Measurements from ENCODE around the gene PREP.

PREP gene

DNA sequence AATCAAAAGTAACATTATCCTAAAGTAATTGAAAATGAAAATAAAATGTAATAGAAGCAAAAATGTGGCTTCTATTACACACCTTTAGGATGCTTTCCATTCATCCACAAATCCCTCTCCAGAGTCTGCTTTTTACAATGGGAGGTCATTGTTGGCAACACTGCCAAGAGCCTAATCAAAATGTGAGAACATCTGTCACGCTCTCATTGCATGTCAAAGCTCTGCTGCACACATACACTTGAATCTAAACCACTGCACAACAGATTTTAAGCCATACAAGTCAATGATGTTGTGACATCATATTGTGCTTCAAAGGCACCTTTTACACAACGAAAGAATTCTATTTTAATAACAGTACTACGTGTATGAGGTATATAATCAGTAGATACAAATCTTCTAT, 82.1 kb downstream of the PREP start:
- Histone ChIP-seq H3K36me3 (replicated peaks in 1 of 2; ENCODE audit: control insufficient read depth in 2 of 2, insufficient read depth in 2 of 2, low read length in 2 of 2) (peaks cover 0 to 59% of the 10 kb centered on the region in 2 donors), H2BK5ac (ENCODE audit: low read length) (no peak overlapping the region), H3K9ac (ENCODE audit: low read depth, low read length, poor library complexity) (no peak overlapping the region), H2BK12ac (ENCODE audit: low read length) (no peak overlapping the region), H3K18ac (ENCODE audit: low read length) (no peak overlapping the region), H3K14ac (ENCODE audit: low read length) (no peak overlapping the region), H2BK15ac (ENCODE audit: low read length) (no peak overlapping the region), H3K4me3 (ENCODE audit: low read length in 2 of 2) (no peak overlapping the region), H4K91ac (ENCODE audit: low read depth, low read length, poor library complexity) (no peak overlapping the region), H3K4me1 (ENCODE audit: control insufficient read depth in 2 of 2, insufficient read depth in 1 of 2, low read depth in 1 of 2, low read length in 2 of 2) (no peaks in the 10 kb centered on the region), H3K4ac (ENCODE audit: low read length) (no peak overlapping the region), H4K8ac (ENCODE audit: low read depth, low read length) (no peak overlapping the region), H2AFZ (ENCODE audit: low read length) (no peak overlapping the region), H2AK5ac (ENCODE audit: low read depth, low read length) (no peak overlapping the region), H3K23ac (ENCODE audit: low read depth, low read length, poor library complexity) (no peak overlapping the region), H2BK120ac (ENCODE audit: low read depth, low read length) (no peak overlapping the region), H3K9me3 (replicated peaks in 1 of 2; ENCODE audit: control insufficient read depth in 2 of 2, insufficient read depth in 1 of 2, low read depth in 1 of 2, low read length in 2 of 2) (no peaks in the 10 kb centered on the region), H3K79me1 (ENCODE audit: low read depth, low read length) (no peaks in the 10 kb centered on the region), H3K4me2 (ENCODE audit: insufficient read depth, low read length, poor library complexity, severe bottlenecking) (no peak overlapping the region), H3K27ac (replicated peaks; ENCODE audit: low read length) (no peak overlapping the region), H3K27me3 (ENCODE audit: control insufficient read depth in 3 of 3, insufficient read depth in 3 of 3, low read depth in 1 of 3, low read length in 3 of 3) (no peaks in the 10 kb centered on the region)
- no peak for DNase-seq (ENCODE audit: low spot score)
- WGBS, 2 donors (ENCODE audit: extremely low coverage in 2 of 2, insufficient read length in 2 of 2, insufficient replicate concordance in 1 of 2): no CpG with 5 or more reads among the region's 3 CpGs

- Histone ChIP-seq H2AK5ac (ENCODE audit: low read depth, low read length) (no peak overlapping the region), H3K36me3 (replicated peaks in 1 of 2; ENCODE audit: control insufficient read depth in 2 of 2, insufficient read depth in 2 of 2, low read length in 2 of 2) (peaks cover 0 to 58% of the 10 kb centered on the region in 2 donors), H2BK120ac (ENCODE audit: low read depth, low read length) (no peak overlapping the region), H3K18ac (ENCODE audit: low read length) (no peak overlapping the region), H2AFZ (ENCODE audit: low read length) (no peak overlapping the region), H3K23ac (ENCODE audit: low read depth, low read length, poor library complexity) (no peak overlapping the region), H3K4me3 (ENCODE audit: low read length in 2 of 2) (no peak overlapping the region), H3K4me1 (ENCODE audit: control insufficient read depth in 2 of 2, insufficient read depth in 1 of 2, low read depth in 1 of 2, low read length in 2 of 2) (no peaks in the 10 kb centered on the region), H3K27me3 (ENCODE audit: control insufficient read depth in 3 of 3, insufficient read depth in 3 of 3, low read depth in 1 of 3, low read length in 3 of 3) (no peaks in the 10 kb centered on the region), H4K91ac (ENCODE audit: low read depth, low read length, poor library complexity) (no peak overlapping the region), H2BK15ac (ENCODE audit: low read length) (no peak overlapping the region), H3K14ac (ENCODE audit: low read length) (no peak overlapping the region), H3K4ac (ENCODE audit: low read length) (no peak overlapping the region), H2BK12ac (ENCODE audit: low read length) (no peak overlapping the region), H4K8ac (ENCODE audit: low read depth, low read length) (no peak overlapping the region), H3K27ac (replicated peaks; ENCODE audit: low read length) (no peak overlapping the region), H3K4me2 (ENCODE audit: insufficient read depth, low read length, poor library complexity, severe bottlenecking) (no peak overlapping the region), H2BK5ac (ENCODE audit: low read length) (no peak overlapping the region), H3K9me3 (replicated peaks in 1 of 2; ENCODE audit: control insufficient read depth in 2 of 2, insufficient read depth in 1 of 2, low read depth in 1 of 2, low read length in 2 of 2) (no peaks in the 10 kb centered on the region), H3K79me1 (ENCODE audit: low read depth, low read length) (no peaks in the 10 kb centered on the region), H3K9ac (ENCODE audit: low read depth, low read length, poor library complexity) (no peak overlapping the region)
- DNase-seq (ENCODE audit: low spot score): no peak
- no CpG with 5 or more reads among the region's 1 CpG for WGBS, 2 donors (ENCODE audit: extremely low coverage in 2 of 2, insufficient read length in 2 of 2, insufficient replicate concordance in 1 of 2)
Measured at GRCh38 chr6:105320271-105320670, 82.6 kb downstream of the PREP start.

GRCh38 chr6:105319331-105319730, 83.6 kb downstream of the PREP start:
- no peak overlapping the region for H3K4ac ChIP-seq (ENCODE audit: low read length)
- H2AK5ac ChIP-seq (ENCODE audit: low read depth, low read length): no peak overlapping the region
- DNase-seq (ENCODE audit: low spot score): no peak
- WGBS, 2 donors (ENCODE audit: extremely low coverage in 2 of 2, insufficient read length in 2 of 2, insufficient replicate concordance in 1 of 2): no CpG with 5 or more reads among the region's 1 CpG
- H3K18ac ChIP-seq (ENCODE audit: low read length): no peak overlapping the region
- H3K4me1 ChIP-seq (ENCODE audit: control insufficient read depth in 2 of 2, insufficient read depth in 1 of 2, low read depth in 1 of 2, low read length in 2 of 2): no peaks in the 10 kb centered on the region
- H2BK120ac ChIP-seq (ENCODE audit: low read depth, low read length): no peak overlapping the region
- H3K4me2 ChIP-seq (ENCODE audit: insufficient read depth, low read length, poor library complexity, severe bottlenecking): no peak overlapping the region
- no peak overlapping the region for H3K9ac ChIP-seq (ENCODE audit: low read depth, low read length, poor library complexity)
- no peak overlapping the region for H3K27ac ChIP-seq (replicated peaks; ENCODE audit: low read length)
- H2BK15ac ChIP-seq (ENCODE audit: low read length): no peak overlapping the region
- peaks cover 0 to 49% of the 10 kb centered on the region in 2 donors for H3K36me3 ChIP-seq (replicated peaks in 1 of 2; ENCODE audit: control insufficient read depth in 2 of 2, insufficient read depth in 2 of 2, low read length in 2 of 2)
- H2AFZ ChIP-seq (ENCODE audit: low read length): no peak overlapping the region
- H3K4me3 ChIP-seq (ENCODE audit: low read length in 2 of 2): no peak overlapping the region
- H2BK12ac ChIP-seq (ENCODE audit: low read length): no peak overlapping the region
- no peak overlapping the region for H3K23ac ChIP-seq (ENCODE audit: low read depth, low read length, poor library complexity)
- no peaks in the 10 kb centered on the region for H3K27me3 ChIP-seq (ENCODE audit: control insufficient read depth in 3 of 3, insufficient read depth in 3 of 3, low read depth in 1 of 3, low read length in 3 of 3)
- H4K91ac ChIP-seq (ENCODE audit: low read depth, low read length, poor library complexity): no peak overlapping the region
- no peaks in the 10 kb centered on the region for H3K9me3 ChIP-seq (replicated peaks in 1 of 2; ENCODE audit: control insufficient read depth in 2 of 2, insufficient read depth in 1 of 2, low read depth in 1 of 2, low read length in 2 of 2)
- H3K14ac ChIP-seq (ENCODE audit: low read length): no peak overlapping the region
- no peak overlapping the region for H4K8ac ChIP-seq (ENCODE audit: low read depth, low read length)
- H3K79me1 ChIP-seq (ENCODE audit: low read depth, low read length): no peaks in the 10 kb centered on the region
- no peak overlapping the region for H2BK5ac ChIP-seq (ENCODE audit: low read length)

DNA sequence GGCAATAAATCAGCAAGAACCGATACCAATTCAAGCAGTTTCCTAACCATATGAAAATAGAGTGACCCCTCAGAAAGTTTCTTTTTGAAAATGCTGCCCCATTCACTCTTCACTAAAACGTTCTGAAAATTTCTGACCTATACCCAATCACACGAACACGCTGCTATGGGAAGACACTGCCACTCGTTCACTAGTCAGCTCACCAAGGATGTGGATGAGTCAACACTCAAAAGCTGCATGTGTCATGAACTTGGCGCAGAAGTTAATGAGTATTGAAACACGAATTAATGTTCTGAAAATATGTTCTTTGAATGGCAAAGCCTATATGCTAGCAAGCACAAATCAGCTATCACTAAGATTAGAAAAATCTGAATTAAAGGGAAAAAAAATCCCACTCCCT, 84.2 kb downstream of the PREP start:
- Histone ChIP-seq H3K4me2 (ENCODE audit: insufficient read depth, low read length, poor library complexity, severe bottlenecking) (no peak overlapping the region), H3K36me3 (replicated peaks in 1 of 2; ENCODE audit: control insufficient read depth in 2 of 2, insufficient read depth in 2 of 2, low read length in 2 of 2) (peaks cover 0 to 44% of the 10 kb centered on the region in 2 donors), H2BK15ac (ENCODE audit: low read length) (no peak overlapping the region), H3K4me3 (ENCODE audit: low read length in 2 of 2) (no peak overlapping the region), H2BK12ac (ENCODE audit: low read length) (no peak overlapping the region), H3K4me1 (ENCODE audit: control insufficient read depth in 2 of 2, insufficient read depth in 1 of 2, low read depth in 1 of 2, low read length in 2 of 2) (no peaks in the 10 kb centered on the region), H3K18ac (ENCODE audit: low read length) (no peak overlapping the region), H3K23ac (ENCODE audit: low read depth, low read length, poor library complexity) (no peak overlapping the region), H3K79me1 (ENCODE audit: low read depth, low read length) (no peaks in the 10 kb centered on the region), H2BK5ac (ENCODE audit: low read length) (no peak overlapping the region), H3K4ac (ENCODE audit: low read length) (no peak overlapping the region), H2BK120ac (ENCODE audit: low read depth, low read length) (no peak overlapping the region), H3K27ac (replicated peaks; ENCODE audit: low read length) (no peak overlapping the region), H4K91ac (ENCODE audit: low read depth, low read length, poor library complexity) (no peak overlapping the region), H2AK5ac (ENCODE audit: low read depth, low read length) (no peak overlapping the region), H3K27me3 (ENCODE audit: control insufficient read depth in 3 of 3, insufficient read depth in 3 of 3, low read depth in 1 of 3, low read length in 3 of 3) (no peaks in the 10 kb centered on the region), H3K9me3 (replicated peaks in 1 of 2; ENCODE audit: control insufficient read depth in 2 of 2, insufficient read depth in 1 of 2, low read depth in 1 of 2, low read length in 2 of 2) (no peaks in the 10 kb centered on the region), H2AFZ (ENCODE audit: low read length) (no peak overlapping the region), H3K9ac (ENCODE audit: low read depth, low read length, poor library complexity) (no peak overlapping the region), H3K14ac (ENCODE audit: low read length) (no peak overlapping the region), H4K8ac (ENCODE audit: low read depth, low read length) (no peak overlapping the region)
- no CpG with 5 or more reads among the region's 7 CpGs for WGBS, 2 donors (ENCODE audit: extremely low coverage in 2 of 2, insufficient read length in 2 of 2, insufficient replicate concordance in 1 of 2)
- no peak for DNase-seq (ENCODE audit: low spot score)
